CD4-positive, alpha-beta T cell treated with Interleukin-1 beta for 1 hour (primary cell): Measurements from ENCODE around the gene STIP1.

Experiments used
- DNase-seq, 2 donors: peaks; one replicate each; pipeline ENCODE4 v3.0.0-alpha.2; 2020 to 2022

Gene STIP1

DNA sequence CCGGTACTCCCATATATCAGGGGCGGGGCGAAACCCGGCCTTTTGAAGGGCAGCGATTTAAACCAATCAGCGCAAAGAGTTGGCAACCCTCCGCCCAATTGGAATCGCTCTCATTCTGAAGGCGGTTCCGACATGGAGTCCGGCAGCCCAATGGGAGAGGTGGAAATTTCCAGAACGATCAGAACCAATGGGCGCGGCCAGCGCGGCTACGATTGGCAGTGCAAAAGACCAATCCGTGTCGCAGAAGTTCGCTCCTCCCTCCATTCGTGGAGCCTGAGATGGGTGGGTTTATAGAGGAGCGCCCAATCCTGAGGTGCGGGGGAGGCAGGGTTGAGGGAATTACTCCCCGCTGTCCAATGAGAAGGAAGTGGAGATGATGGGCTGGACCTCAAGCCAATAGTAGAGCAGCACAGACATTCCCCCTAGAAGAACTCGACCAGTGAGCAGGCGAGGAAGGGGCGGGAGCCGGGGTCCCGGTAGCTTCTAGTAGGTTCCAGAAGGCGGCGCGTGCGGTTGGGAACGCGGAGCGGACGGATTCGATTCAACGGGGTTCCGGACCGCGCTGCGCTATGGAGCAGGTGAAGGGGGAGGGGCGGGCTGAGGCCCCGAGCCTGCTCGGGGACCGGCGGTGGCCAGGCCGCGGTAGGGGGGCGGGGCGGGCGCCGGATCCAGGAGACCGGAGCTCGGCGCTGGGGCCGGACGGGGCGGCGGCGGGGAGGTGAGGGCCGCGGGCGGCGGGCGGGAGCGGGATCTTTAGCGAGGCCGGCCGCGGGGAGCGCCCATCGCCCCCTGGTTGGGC lies at the start of gene STIP1:
TSS of gene STIP1 (plus strand) at position 479 of the 799 bp plus-strand sequence. CDS start at position 570, 91 bp downstream.
- DNase-seq, result peak; percentile 100

DNA sequence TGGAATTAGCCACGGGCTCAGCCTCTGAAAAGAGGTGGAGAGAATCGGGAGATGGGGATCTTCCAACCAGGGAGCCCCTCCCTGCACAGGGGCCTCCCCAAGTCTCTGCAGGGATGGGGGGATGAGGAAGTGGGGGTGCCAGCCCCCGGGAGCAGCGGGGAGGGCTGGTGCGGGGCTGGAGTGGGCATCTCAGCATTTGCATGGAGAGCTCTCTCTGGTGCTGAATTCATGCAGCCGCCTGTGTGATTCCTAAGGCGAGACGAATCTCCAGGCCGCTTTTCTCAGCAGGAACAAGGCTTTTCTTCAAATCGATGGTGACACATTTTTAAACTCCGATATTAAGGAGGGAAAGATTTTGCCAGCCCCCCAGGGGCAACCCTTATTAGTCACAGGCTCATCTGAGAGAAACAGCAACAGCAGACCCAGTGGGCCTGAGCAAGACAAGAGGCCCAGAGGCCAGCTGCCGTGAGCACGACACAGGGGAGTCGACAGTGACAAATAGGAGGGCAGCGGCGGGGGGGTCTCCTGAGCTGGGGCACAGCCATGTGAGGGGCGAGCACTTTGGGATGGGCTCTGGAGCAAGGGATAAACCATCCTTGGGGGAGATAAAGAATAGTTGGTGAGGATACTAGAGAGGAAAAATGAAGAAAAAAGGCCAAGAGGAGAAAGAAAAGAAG lies 49.1 kb upstream of the STIP1 start:
- no peak for DNase-seq

DNA sequence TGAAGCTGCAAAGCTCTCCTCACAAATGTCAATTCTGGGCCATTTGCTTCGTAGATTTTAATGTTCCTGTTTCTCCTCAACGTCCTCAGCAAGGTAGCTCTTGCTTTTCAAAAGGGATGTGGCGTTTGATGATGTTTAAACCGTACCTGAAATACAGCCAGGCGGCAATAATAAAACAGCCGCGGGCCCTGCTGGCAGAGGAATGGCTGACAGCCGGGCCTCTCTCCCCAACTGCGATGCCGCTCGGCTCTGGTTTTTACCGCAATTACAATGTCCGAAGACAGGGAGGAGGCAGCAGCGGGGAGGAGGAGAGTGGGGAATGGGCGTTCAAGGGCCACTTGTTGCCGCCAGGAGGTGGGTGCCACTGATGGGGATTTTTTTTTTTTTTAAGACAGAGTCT lies 47.6 kb upstream of the STIP1 start:
- DNase-seq, result no peak

DNA sequence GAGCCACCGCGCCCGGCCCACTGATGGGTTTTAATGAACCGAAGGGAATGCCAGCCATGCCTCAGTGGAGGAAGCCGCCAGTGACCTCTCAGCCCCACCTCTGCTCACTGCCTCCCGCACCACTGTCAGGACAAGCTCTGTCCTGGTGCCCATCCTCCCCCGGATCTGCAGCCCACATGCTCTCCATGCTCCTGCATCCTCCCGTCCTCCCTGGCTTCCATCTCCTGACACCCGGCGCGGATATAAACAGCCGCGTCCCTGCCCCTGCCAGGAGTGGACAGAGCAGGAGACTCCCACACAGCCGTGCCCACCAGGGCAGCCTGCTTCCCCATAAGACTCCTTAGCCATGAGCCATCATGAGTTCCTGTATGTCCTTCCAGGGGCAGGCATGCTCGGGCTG lies 46.9 kb upstream of the STIP1 start:
- DNase-seq, result no peak

DNA sequence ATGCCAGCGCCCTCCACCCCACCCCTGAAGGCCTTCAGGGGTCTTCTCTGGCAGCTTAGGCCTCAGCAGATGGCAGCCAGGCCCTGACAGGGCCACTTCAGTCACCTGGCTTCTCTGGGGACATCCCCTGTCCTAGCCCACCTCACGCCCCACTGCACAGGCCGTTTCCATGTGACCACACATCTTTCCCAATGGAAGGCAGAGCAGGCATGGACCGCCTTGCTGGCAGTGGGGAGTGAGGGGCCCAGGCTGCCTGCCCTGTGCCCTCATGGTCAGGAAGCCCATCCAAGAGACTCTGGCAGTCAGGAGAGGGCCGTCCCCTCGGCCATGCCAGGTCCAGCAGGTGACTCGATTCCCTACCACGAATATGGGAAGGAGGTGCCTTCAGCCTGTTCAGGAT lies 45.9 kb upstream of the STIP1 start:
- DNase-seq, result no peak

DNA sequence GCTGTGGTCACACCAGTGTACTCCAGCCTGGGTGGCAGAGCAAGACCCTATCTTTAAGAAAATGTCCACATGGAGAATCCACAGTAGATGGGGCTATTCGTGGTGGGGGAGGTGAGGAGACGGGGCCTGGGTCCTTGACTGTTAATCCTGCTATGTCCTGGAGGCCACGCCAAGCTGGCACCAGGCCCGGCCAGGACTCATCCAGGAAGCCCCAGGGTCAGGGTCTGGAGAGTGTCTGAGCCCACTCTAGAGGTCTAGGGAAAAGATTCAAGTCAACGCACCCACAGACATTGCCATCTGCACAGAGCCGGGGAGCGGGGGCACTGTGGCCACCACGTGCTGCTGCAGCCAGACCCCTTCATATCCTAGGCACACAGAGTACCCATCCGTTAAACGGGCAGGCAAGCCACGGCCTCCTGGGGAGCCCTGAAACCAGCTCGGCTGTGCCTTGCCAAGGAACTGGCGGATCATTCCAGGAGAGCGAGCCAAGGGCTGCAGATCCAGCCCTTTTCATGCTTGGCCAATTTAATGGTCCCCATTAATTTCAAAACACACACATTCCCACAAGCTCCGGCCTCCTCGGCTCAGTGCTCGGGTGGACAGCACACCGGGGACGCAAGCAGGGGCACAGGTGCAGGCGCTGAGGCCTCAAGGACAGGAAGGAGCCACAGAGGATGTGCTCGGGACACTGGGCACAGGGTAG lies 44.7 kb upstream of the STIP1 start:
- DNase-seq, result no peak

DNA sequence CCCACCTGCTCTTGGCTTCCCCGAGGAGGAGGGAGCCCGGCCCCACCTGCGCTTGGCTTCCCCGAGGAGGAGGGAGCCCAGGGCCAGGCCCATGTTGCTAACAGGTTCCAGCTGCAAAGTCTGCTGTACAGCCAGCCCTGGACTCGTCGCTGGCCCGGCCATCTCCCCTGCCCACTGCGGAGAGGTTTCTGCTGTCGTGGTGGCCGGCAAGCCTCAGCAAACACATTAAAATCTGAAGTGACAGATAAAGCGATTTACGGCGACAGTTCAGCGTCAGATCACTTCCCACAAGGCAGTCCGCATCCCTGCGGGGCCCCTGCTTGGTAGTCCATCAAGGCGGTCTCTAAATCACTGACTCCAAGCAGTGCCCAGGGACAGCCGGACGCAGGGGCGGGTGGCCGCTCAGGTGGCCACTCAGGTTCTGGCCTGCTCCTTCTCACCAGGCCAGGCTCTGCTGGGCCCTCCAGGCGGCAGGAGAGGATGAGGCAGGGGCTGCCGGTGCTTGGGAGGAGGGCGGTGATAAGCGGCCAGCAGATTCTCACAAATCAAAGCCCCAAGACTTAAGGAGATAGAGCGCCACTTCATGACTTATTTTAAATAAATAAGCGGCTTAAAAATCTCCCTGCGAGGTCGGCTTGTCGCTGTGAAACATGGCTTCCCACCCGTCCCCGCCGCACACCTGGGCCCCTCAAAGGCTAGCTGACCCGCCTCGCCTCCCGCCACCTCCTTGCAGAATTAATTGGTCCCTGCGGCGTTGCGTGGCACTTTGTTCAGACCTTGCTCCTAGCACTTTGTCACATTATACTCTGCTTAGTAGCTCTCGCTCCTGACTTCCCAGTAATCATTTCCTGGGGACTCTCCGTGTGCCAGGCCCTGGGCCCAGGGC lies 41.1 kb upstream of the STIP1 start:
- DNase-seq, result no peak

DNA sequence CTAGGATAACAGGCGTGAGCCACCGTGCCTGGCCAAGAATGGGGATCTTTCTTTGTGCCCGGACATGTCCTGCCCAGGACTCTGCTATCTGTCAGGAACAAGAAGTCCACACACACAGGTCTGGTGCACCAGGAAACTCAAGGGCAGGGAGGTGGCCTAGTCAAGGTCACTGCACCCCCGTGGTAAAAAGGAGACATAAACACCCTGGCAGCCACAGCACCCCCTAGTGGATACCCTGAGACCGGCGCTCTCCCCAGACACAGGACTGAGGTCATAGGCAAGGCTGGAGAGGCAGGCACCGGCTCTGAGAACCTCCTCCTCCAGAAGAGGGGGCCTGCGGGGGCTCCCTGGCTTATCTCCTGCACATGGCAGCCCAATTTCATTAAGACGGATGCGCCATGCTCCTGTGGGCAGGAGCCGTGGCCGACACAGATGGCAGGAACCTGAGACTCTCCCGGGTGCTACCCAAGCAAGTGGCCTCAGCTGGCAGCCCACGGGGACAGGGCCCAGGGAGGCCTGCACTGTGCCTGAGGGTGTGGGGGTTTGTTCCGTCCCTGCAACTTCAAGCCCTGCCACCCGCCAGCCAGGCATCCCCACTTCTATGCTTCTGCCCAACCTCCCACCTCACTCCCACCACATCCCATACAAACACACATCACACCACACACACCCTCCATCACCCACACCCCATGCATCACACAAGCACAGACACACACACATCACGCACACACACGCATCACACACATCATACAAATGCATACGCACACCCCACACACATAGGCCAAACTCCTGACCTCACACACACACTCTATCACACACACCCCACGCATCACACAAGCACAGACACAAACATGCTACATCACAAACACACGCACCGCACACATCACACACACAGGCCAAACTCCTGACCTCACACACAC lies 39.7 kb upstream of the STIP1 start:
- DNase-seq, result peak; percentile 64 to 67

DNA sequence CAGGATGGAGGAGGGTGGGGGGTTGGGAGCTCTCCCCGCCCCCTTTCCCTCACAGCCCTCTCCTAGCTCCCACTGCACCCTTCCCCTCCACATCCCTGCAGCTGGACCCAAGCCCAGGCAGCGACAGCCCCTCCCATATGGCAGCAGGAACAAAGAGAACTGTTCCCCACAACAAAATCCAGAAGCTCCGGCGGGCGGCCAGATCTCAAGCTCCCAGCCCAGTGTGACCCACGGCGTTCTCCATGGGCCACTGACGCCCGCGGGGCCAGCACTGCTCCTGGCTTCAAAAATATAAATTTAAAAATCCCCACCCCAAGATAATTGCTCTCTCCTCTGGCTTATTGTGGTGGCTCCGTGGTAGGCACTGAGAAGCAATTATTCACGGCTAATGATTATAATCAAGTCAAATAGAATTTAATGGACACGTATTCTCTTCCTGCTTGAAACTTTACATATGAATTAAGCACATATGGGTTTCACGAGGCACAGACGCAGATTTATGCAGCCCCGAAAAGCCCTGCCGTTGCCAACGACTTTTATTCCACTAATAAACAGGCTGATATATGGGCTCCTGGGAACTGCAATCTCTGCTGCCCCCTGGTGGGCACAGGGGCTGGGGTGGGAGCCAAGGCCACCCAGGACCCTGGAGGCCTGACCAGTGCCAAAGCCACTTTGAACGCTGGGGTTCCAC lies 37.6 kb upstream of the STIP1 start:
- DNase-seq, result peak; percentile 73 to 74

DNA sequence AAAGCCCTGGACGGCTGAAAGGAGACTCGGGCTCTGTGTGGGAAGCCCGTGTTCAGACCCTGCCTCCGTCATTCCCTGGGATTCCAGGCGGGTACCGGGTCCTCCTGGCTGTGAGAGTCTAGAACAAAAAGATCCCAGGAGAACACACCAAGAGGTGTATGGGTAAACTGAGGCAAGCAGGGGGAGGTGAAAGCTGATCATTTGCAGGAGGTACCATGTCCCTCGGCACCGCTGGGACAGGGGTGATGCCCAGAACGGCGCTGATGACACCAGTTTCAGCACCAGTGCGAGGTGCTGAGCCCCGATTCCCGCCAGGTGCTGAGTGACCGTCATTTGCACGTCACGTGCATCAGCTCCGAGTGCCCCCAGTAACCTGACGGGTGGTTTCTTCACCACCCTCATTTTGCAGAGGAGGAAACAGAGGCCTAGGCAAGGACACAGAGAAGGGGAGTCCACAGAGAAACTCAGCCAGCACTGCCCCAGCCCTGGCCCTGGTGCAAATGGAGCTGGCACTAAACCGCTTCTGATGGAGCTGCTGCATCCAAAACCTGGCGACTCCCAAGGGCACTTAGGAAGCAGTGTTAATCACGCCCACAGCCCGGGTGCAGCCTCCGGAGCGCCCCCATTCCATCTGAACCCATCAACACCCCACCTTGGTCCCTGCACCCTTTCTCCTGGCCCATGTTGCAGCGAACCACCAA lies 36.9 kb upstream of the STIP1 start:
- DNase-seq, result no peak

DNA sequence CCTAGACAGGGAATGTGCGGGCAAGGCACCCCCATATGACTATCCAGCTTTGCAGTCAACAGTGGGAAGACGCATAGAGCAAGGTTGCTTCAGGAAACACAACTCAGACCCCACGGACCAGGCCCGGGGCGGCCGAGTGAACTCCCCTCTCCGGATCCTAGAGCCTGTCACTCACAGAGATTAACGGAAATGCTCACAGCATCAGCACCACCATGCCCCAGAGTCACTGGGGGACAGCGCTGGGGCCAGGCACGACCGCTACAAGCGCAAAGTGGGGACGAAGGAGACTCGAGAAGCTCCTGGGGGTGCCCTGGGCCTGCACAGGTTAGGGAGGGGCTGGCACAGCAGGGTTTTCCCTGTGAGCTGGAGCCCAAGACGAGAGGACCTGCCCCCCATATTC lies 35.9 kb upstream of the STIP1 start:
- no peak for DNase-seq

DNA sequence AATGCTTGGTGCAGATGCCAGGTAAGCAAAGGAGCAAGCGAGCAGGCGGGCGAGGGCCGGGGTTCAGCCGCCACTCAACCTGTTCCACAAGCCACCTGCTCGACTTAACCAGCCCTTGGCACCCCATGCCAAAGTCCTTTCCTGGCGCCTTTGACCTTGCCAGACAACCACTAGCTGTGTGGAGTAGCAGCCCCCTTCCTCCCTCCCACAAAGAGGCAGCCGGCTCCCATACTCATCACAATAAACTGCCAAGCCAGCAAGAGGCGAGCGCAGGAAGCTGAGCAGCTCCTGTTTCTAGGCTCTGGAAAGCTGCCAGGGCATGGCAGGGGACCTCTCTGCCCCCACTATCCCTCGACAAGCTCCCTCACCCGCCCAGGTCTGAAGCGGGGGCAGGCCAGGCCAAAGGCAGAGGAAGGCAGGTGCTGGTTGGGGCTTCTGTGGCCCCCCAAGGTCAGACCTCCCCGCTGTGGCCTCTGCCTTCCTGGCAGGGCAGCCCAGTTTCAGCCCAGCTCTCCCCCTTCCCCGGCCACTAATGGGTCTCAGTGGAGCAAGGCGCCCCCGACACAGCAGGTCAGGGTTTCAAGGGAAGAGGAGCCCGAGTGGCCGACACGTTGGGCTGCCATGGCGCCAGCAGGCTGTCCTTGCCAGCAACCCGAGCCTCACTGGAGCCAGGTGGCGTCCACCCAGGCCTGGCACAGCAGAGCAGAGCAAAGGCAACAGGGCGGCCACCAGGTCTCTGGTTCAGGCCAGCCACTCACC lies 35.3 kb upstream of the STIP1 start:
- DNase-seq, result no peak

DNA sequence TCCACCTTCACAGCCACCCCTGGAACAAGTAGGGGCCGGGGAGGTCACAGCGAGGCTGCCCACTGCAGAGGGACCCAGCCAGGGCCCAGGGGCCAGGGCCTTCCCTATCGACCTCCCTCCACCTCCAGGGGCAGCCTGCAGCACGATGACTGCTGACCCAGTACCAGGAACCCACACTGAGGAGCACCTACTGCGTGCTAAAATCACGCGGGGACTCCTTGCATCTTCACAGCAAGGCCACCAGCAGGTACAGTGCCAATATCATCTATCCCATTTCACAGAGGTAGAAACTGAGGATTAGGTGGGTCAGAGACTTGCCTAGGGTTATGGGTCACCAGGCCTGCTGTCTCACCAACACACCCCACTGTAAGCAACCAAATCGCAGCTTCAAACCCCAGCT lies 34.6 kb upstream of the STIP1 start:
- DNase-seq, result no peak

DNA sequence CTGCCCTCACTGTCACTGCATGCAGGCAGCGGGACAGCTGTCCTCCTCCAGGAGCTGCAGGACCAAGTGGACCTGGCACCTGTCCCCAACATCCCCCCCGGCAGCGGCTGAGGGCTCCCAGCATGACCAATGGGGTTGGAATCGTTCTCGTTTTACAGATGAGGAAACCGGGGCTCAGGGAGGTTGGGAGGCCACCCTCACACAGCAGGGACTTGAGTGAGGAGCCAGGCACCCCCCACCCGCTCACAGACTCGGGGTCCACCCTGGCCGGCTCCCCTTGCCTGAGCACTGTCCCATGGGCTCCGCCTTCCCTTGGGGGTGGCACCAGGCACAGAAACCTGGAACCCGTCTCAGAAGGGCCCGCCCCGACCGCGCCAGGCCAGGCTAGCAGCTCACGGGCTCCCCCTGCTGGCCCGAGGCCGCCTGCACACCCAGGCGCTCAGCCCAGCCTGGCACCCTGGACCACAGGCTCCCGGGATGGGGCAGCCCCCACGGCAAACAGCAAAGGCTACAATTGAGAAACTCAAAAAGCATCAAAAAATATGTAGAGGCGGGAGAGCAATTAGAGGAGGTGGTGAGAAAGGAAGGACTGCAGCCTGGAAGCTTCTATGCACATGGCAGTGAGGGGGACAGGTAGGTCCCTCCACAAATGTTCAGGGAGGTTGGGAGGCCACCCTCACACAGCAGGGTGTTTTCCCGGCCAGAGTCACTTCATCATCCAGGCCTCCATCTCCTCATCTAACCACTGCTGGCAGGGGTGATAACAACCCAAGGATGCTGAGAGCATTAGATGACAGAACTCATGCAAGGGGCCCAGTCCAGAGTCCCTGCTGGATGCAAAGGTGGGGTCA lies 32.9 kb upstream of the STIP1 start:
- DNase-seq, result peak; percentile 68 to 71

DNA sequence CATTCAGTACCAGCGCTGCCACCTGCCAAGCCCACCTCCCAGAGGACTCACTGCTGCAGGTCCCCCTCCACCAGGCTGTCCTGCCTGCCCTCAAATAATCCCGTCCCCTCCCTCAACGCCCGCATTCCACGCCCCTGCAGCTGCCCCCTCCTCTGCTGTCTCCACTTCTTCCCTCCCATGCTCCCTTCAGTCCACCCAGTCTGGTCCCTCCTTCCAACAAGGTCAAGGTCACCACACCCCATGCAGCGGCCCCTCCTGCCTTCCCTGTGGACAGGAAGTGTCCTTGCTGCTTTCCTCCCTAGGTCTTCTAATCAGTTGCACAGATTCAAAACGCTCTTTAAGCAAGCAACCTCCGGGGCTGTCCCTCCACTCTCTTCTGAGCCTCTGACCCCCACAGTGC lies 32.2 kb upstream of the STIP1 start:
- DNase-seq, result no peak

DNA sequence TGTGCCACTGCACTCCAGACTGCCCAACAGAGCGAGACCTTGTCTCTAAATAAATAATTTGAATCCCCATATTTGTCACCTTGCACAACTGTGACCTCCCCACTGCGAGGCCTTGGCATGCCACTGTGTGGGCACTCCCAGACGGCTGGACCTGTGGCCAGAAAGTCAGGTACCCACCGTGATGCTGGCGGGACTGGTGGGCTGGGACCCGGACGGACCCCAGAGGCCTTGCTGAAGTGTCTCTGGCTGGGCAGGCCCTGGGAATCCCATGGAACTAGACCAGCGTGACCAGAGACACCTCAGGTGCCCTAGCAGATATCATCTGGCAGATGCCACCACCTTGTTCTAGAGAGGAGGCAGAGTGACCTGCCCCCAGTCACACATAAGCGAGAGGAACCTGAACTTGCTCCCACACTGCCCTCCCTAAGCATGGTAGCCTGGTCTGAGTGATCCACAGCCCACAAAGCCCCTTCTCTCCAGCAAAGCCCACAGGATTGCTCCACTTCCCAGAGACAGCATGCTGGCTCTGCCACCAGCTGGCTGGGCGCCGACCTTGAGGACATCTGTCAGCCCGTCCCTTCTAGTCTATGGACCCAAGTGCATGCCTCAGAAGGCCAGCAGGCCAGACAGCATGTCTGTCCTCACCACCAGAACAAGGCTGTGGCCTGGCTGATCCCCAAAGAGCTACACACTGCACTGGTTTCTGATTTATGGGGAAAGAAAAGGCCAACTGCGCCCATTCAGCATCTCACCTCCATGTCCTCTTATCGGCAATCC lies 29.5 kb upstream of the STIP1 start:
- no peak for DNase-seq

DNA sequence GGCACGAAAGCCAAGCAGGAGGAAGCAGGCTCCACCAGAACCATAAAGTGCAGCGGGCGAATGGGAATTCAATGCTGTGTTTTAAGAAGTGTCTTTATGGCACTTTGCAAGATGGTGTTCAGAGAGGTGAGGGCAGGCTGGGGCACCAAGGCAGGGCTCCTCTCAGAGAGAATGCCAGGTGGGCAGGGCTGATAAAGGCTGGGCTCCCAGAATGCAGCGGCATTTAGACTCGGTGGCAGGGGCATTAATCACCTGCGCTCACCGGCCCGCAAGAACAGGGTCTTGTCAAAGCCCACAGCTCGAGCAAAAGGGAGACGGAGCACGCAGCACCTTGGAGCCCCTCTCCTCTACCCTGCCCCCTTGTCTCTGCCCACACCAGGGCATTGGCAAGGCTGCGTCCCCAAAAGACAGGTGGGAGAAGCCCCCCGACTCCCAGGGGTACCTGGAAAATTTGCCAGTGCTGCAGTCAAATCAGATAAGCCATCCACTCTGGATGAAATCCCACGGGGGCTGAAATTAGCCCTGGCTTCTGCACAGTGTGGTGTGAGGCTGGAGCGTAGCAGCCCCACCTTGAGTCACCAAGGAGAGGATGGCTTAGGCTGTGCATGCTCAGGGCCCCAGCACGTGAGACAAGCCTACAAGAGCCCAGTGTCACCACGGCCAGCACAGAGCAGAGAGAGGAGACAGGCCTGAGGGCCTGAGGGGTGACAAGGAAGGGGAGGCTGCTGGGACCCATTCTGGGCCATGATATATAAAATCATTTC lies 28.2 kb upstream of the STIP1 start:
- no peak for DNase-seq
